LNCAP (cell line): ENCODE results near the gene CCNT2.

Experiments used
- CTCF ChIP-seq: fragments of 450-650 bp; IDR thresholded peaks from 2 replicates; pipeline ENCODE4 v1.5.1; 2017; ENCODE audit warnings: mild to moderate bottlenecking

Gene CCNT2

GRCh38 chr2:134927195-134927594, 8.6 kb downstream of the CCNT2 start:
- TF ChIP-seq CTCF: no peak

- TF ChIP-seq CTCF: no peak
These were observed 14.4 kb downstream of the CCNT2 start for GRCh38 chr2:134932864-134933526.

GRCh38 chr2:134933732-134934131, 15.1 kb downstream of the CCNT2 start:
- TF ChIP-seq CTCF: no peak

- no peak for TF ChIP-seq CTCF
These were observed 15.5 kb downstream of the CCNT2 start for GRCh38 chr2:134934150-134934549.

- TF ChIP-seq CTCF: no peak
These were observed 16.0 kb downstream of the CCNT2 start for GRCh38 chr2:134934641-134935040.

- no peak for TF ChIP-seq CTCF
These were observed 18.1 kb downstream of the CCNT2 start for GRCh38 chr2:134936691-134937090.

GRCh38 chr2:134943540-134943939, 24.9 kb downstream of the CCNT2 start:
- TF ChIP-seq CTCF: no peak

GRCh38 chr2:134944975-134945374, 26.4 kb downstream of the CCNT2 start:
- TF ChIP-seq CTCF: no peak
